Brain pericyte (primary cell): ENCODE measurements around the gene NPSR1.
"Not testable (repeated sequence)": the region's sequence is repeated elsewhere in the genome, so short reads cannot be mapped to it uniquely, and the experiment has no call there.

Experiments
- DNase-seq: peaks from one replicate; pipeline ENCODE4 v3.0.0-alpha.2; 2012; ENCODE audit warnings: low read depth, low spot score

Gene NPSR1

GRCh38 chr7:34758111-34758601 is 100.1 kb downstream of the NPSR1 start:
- no peak for DNase-seq

GRCh38 chr7:34759477-34760125 is 101.6 kb downstream of the NPSR1 start:
- no peak for DNase-seq

- DNase-seq = no peak
Observed at GRCh38 chr7:34760271-34760670, 102.3 kb downstream of the NPSR1 start.

DNA sequence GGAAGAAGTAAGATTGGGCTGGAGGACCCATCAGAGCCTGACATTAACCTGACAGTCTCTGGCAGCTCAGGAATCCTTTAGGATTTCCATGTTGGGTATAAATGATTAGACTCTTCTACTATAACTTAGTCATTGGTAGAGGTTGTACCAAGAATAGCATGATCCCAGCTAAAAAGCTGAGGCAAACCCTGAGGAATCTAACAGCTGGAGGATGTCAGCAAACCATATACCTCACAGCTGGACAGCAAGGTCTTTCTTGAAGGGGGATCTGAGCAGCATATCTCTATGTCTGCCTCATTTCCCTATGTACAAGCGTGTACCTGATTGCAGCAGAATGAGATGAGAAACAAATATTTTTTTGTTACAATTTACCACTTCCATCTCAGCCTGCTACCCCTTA is 103.2 kb downstream of the NPSR1 start:
- DNase-seq = no peak

DNA sequence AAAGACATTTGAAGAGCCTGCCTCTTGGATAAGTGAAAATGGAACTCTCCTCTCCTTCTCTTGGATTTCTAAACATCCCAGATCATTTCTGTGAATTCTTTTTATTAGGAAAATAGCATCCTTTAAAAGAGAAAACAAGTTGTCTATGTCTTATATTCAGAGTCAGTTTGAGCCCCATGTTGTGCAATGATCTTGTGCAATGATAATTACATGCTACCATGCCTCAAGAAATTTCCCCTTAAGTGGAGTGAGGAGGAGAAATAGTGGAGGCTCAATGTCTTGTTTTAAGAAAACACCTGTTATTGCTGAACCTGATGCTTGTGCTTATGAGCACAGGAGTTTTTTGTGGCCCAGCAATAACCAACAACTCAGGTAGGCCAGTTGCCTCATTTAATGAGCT is 103.6 kb downstream of the NPSR1 start:
- no peak for DNase-seq

DNA sequence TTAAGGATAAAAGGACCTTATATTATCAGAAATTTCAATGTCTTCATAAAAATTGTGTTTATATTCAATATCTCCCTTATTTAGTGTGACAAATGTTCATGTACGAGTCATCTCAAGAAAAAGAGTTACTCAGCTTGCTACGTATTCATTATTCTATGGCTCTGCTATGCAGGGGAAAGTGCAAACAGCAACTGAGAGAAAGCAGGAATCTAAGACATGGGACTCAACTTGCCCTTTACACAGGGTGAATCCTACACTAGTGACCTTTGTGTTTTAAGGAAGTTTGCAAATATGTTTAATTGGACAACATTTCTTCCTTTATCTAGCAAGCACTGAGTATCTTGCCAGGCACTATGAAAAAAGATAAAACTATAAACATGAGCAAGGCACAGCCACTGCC is 104.7 kb downstream of the NPSR1 start:
- no peak for DNase-seq

DNA sequence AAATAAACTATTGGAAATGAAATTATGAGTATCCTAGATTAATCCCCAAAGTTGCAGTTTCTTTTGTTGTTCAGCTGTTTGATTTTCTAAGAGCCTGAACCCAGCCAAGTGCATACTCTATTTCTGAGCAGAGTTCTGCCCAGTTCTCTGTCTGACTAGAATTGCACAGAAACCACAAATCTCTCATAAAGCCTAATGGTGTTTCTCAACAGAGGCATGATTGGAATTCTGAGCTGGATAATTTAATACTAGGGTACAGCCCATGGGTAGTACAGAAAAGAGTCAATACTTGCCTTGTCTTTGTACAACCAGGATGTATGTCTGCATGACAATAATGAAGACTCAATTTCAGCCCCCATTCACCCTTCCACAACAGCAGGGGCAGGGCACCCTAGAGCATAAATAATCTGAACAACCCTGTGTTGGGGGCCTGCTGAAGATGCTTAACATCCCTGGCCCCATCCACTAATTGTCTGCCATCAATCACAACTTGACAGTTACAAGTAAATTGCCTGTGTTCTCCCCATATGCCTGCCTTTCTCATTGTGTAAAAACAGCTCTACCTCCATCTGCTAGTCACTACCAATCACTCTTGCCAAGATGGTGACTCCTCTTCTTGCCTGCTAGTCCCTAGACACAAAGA is 114.4 kb downstream of the NPSR1 start:
- no peak for DNase-seq

GRCh38 chr7:34776748-34777358 is 118.8 kb downstream of the NPSR1 start:
- DNase-seq = no peak

DNA sequence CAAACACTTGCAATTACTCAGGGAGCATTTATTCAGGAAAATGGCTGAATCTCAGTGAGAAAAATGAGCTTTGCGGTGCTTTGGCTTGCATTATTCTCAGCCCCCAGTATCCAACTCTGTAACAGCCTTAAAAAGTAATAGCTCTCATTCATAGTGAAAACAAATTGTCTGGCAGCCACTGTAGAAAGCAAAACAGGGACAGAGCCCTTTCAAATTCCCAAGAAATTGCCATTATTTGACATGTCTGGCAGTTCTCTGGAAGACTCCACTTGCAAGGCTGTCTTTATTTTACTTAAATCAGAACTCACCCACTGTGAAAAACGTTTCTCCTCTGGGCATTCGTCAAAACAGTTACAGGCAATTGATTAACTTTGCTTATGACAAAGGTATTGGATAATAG is 122.5 kb downstream of the NPSR1 start:
- DNase-seq = no peak

DNA sequence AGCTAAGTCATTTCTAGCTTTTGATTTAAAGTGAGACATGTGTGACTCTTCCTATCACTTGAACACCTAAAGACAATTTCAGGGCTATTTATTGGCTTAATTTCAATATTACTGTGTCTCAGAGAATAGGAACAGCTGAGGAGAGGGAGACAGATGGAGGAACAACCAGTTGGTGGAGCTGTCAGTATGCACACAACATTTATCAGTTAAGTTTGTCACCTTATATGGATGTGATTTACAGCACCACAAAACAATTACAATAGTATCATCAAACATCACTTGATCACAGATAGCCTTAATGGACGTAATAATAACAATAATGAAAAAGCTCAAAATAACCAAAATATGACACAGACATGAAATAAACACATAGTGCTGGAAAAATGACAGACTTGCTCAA is 129.6 kb downstream of the NPSR1 start:
- no peak for DNase-seq

- no peak for DNase-seq
Observed at GRCh38 chr7:34806831-34807230, 148.8 kb downstream of the NPSR1 start.

- no peak for DNase-seq
Observed at GRCh38 chr7:34807548-34808340, 149.7 kb downstream of the NPSR1 start.

DNA sequence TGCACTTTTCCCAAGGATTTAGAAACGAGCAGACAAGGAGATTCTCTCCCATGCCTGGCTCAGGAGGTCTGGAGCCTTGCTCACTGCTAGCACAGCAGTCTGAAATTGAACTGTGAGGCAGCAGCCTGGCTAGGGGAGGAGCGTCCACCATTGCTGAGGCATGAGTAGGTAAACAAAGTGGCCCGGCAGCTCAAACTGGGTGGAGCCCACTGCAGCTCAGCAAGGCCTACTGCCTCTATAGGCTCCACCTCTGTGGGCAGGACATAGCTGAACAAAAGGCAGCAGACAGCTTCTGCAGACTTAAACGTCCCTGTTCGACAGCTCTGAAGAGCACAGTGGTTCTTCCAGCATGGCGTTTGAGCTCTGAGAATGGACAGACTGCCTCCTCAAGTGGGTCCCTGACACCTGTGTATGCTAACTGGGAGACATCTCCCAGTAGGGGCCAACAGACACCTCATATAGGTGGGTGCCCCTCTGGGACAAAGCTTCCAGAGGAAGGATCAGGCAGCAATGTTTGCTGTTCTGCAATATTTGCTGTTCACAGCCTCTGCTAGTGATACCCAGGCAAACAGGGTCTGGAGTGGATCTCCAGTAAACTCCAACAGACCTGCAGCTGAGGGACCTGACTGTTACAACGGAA is 156.3 kb downstream of the NPSR1 start:
- DNase-seq = not testable (repeated sequence)

DNA sequence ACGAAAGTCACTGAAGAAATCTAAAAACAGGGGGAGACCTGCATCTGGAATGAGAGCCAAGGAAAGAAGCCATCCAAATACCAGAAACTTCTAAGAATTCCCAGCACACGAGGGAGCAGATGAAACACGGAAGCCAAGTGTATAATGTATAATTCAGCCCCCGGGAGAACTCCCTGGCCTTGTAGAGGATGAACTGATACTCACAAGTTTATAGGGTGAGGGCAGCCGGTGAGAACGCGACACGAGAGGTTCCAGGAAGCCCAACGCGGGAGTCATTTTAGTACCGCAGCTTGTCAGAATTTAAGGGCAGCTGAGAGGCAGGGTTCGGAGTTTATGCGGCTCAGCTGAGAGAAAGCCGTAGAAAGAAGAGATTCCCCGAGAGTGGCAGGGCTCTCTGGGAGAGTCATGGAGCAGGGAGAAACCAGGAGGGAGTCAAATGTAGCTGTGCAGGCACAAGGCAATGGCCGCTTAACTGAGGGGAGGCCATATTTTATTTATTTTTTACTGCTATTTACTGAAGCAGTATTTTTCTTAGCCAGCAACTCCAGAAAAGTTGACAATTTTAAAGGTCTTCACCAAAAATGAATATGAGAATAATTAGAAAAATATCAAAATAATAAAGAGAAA is 164.0 kb downstream of the NPSR1 start:
- DNase-seq = no peak

GRCh38 chr7:34823650-34824258 is 165.7 kb downstream of the NPSR1 start:
- no peak for DNase-seq

DNA sequence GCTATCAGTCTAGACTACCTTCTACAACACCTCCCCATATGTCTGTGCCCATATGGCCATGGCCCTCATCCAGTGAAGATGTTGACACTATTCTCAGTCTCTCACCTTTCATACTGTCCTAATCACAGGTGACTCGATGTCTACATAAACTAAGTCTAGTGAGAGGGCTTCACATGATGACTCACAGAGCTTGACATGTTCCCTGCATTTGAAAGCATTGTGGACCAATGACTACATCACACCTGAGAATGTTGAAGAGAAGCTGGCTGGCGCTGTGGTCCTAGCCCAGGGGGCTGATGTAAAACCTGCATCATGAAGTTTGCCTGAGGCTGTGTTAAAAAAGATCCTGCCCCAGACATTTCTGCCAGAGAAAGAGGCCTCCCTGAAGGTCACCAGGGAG is 167.2 kb downstream of the NPSR1 start:
- DNase-seq = no peak

DNA sequence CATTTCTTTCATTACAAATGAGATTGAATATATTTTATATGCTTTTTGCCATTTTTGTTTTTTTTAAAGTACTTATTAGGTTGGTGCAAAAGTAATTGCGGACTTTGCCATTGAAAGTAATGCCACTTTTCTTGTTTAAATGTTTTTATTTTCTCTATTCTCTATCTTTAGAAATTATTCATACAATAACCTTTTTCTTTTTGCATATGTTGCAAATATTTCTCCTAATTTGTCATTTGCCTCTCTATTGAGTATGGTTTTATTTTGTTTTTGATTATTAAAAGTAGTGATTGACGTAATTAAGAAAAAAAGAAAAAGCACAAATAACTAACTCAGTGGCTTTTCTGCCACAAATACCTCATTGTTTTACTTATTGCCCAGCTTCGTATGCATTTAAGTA is 172.4 kb downstream of the NPSR1 start:
- DNase-seq = no peak

- no peak for DNase-seq
Observed at GRCh38 chr7:34831436-34831835, 173.4 kb downstream of the NPSR1 start.

DNA sequence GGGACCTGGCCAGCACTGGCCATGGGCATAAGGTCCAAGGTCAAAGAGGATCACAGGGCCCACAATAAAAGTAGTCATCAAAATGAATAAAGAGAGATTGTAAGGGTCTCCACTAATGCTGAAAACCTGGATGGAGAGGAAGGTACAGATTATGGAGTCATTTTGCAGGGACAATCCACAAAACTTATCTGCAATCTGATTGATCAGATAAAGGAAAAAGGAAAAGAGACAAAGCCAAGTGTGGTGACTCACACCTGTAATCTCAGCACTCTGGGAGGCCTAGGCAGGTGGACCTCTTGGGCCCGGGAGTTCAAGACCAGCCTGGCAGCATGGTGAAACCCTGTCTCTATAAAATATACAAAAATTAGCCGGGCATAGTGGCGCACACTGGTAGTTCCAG is 174.0 kb downstream of the NPSR1 start:
- DNase-seq = no peak

GRCh38 chr7:34835901-34836600 is 178.0 kb downstream of the NPSR1 start:
- no peak for DNase-seq
